ENCODE measurements around the gene DOCK4.

DNA sequence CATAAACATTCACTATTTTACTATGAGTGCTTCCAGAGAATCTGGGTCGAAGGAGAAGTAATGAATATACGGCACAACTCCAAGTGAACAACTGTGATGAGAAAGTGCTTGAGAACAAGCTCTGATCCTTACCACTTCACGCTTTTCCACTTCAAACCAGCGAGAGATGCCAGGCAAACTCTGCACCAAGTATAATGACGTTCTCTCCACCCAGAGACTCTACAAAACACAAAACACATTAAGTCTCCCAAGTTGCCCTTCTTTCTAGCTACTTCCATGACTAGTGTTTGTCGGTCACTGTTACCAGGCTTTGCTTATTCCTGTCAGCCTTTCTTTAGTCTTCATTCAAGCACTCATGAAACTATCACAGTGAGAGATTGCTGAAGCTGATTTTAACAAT lies 450.8 kb downstream of the DOCK4 start:
- TF ChIP-seq, protein P1, sequence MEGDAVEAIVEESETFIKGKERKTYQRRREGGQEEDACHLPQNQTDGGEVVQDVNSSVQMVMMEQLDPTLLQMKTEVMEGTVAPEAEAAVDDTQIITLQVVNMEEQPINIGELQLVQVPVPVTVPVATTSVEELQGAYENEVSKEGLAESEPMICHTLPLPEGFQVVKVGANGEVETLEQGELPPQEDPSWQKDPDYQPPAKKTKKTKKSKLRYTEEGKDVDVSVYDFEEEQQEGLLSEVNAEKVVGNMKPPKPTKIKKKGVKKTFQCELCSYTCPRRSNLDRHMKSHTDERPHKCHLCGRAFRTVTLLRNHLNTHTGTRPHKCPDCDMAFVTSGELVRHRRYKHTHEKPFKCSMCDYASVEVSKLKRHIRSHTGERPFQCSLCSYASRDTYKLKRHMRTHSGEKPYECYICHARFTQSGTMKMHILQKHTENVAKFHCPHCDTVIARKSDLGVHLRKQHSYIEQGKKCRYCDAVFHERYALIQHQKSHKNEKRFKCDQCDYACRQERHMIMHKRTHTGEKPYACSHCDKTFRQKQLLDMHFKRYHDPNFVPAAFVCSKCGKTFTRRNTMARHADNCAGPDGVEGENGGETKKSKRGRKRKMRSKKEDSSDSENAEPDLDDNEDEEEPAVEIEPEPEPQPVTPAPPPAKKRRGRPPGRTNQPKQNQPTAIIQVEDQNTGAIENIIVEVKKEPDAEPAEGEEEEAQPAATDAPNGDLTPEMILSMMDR (conservative IDR thresholded peaks at IDR 0.05 in 1 of 2, IDR thresholded peaks at IDR 0.05 in 1 of 2; ENCODE audit: extremely low read depth in 1 of 2, insufficient read depth in 1 of 2, low read depth in 1 of 2, low read length in 2 of 2) = no peak
- no peak for TF ChIP-seq EZH2 (IDR thresholded peaks at IDR 0.05; ENCODE audit: borderline replicate concordance, low read length)

Data from mammary epithelial cell (primary cell).